Duodenal mucosa (tissue), 2 donors: ENCODE measurements around the gene TBC1D16.

Experiments used
- H3K27ac ChIP-seq: one replicate; pipeline ENCODE4 v1.7.0; 2013; ENCODE audit warnings: low read depth, low read length
- H3K27me3 ChIP-seq, 2 donors: one replicate each; pipeline ENCODE4 v1.7.0; 2013; ENCODE audit warnings: low read length in 2 of 2, control low read depth in 1 of 2; ENCODE audit not compliant: insufficient read depth in 2 of 2, control insufficient read depth in 1 of 2
- H3K36me3 ChIP-seq, 2 donors: one replicate each; pipeline ENCODE4 v1.7.0; 2013; ENCODE audit warnings: low read length in 2 of 2, control low read depth in 1 of 2; ENCODE audit not compliant: insufficient read depth in 2 of 2, control insufficient read depth in 1 of 2
- H3K4me1 ChIP-seq, 2 donors: one replicate each; pipeline ENCODE4 v1.7.0; 2013; ENCODE audit warnings: low read length in 2 of 2, control low read depth in 1 of 2; ENCODE audit not compliant: insufficient read depth in 2 of 2, control insufficient read depth in 1 of 2
- H3K4me3 ChIP-seq, 2 donors: one replicate each; pipeline ENCODE4 v1.7.0; 2013; ENCODE audit warnings: low read length in 2 of 2, low read depth in 1 of 2
- H3K9ac ChIP-seq, 2 donors: one replicate each; pipeline ENCODE4 v1.7.0; 2013; ENCODE audit warnings: low read length in 2 of 2, low read depth in 1 of 2
- H3K9me3 ChIP-seq, 2 donors: one replicate each; pipeline ENCODE4 v1.7.0; 2013; ENCODE audit warnings: low read length in 2 of 2, control low read depth in 1 of 2; ENCODE audit not compliant: control insufficient read depth in 1 of 2

TBC1D16 gene

GRCh38 chr17:80025796-80026195 is 9.9 kb downstream of the TBC1D16 start:
- no peak overlapping the region for H3K4me3 ChIP-seq
- no peak overlapping the region for H3K9ac ChIP-seq
- no peak overlapping the region for H3K27ac ChIP-seq
- no peaks in the 10 kb centered on the region for H3K27me3 ChIP-seq
- no peaks in the 10 kb centered on the region for H3K36me3 ChIP-seq
- H3K9me3 ChIP-seq, result no peaks in the 10 kb centered on the region
- H3K4me1 ChIP-seq, result peaks cover 32 to 50% of the 10 kb centered on the region in 2 donors

- no peaks in the 10 kb centered on the region for H3K36me3 ChIP-seq
- no peak overlapping the region for H3K27ac ChIP-seq
- no peak overlapping the region for H3K9ac ChIP-seq
- no peaks in the 10 kb centered on the region for H3K9me3 ChIP-seq
- H3K4me1 ChIP-seq, result peaks cover 26 to 43% of the 10 kb centered on the region in 2 donors
- H3K27me3 ChIP-seq, result no peaks in the 10 kb centered on the region
- no peak overlapping the region for H3K4me3 ChIP-seq
Measured at GRCh38 chr17:80025140-80025539, 10.5 kb downstream of the TBC1D16 start.

- Histone ChIP-seq H3K4me1 (peaks cover 19 to 36% of the 10 kb centered on the region in 2 donors), H3K4me3 (peak overlapping the region; percentile 47 to 54), H3K9ac (no peak overlapping the region), H3K9me3 (no peaks in the 10 kb centered on the region), H3K27ac (peak overlapping the region; percentile 25), H3K36me3 (no peaks in the 10 kb centered on the region), H3K27me3 (no peaks in the 10 kb centered on the region)
Measured at GRCh38 chr17:80024206-80024972, 11.3 kb downstream of the TBC1D16 start.

GRCh38 chr17:80023481-80024205 is 12.0 kb downstream of the TBC1D16 start:
- Histone ChIP-seq H3K36me3 (no peaks in the 10 kb centered on the region), H3K9me3 (no peaks in the 10 kb centered on the region), H3K9ac (peak overlapping the region in 1 of 2 donors; percentile 43), H3K4me1 (peaks cover 11 to 28% of the 10 kb centered on the region in 2 donors), H3K4me3 (peak overlapping the region; percentile 47 to 54), H3K27ac (peak overlapping the region; percentile 25), H3K27me3 (no peaks in the 10 kb centered on the region)

- Histone ChIP-seq H3K27ac (no peak overlapping the region), H3K4me1 (peaks cover 10 to 26% of the 10 kb centered on the region in 2 donors), H3K4me3 (no peak overlapping the region), H3K27me3 (no peaks in the 10 kb centered on the region), H3K9ac (no peak overlapping the region), H3K9me3 (no peaks in the 10 kb centered on the region), H3K36me3 (no peaks in the 10 kb centered on the region)
Measured at GRCh38 chr17:80021600-80021999, 14.1 kb downstream of the TBC1D16 start.

GRCh38 chr17:80018917-80019651 is 16.6 kb downstream of the TBC1D16 start:
- no peaks in the 10 kb centered on the region for H3K36me3 ChIP-seq
- H3K9ac ChIP-seq, result no peak overlapping the region
- H3K27ac ChIP-seq, result no peak overlapping the region
- no peaks in the 10 kb centered on the region for H3K27me3 ChIP-seq
- H3K4me3 ChIP-seq, result no peak overlapping the region
- H3K4me1 ChIP-seq, result peaks cover 6 to 11% of the 10 kb centered on the region in 2 donors
- no peaks in the 10 kb centered on the region for H3K9me3 ChIP-seq

GRCh38 chr17:80017226-80018010 is 18.3 kb downstream of the TBC1D16 start:
- peaks cover 0 to 10% of the 10 kb centered on the region in 2 donors for H3K36me3 ChIP-seq
- no peaks in the 10 kb centered on the region for H3K4me1 ChIP-seq
- H3K9me3 ChIP-seq, result no peaks in the 10 kb centered on the region
- no peak overlapping the region for H3K9ac ChIP-seq
- H3K27ac ChIP-seq, result no peak overlapping the region
- H3K4me3 ChIP-seq, result no peak overlapping the region
- no peaks in the 10 kb centered on the region for H3K27me3 ChIP-seq

GRCh38 chr17:80012765-80013741 is 22.6 kb downstream of the TBC1D16 start:
- Histone ChIP-seq H3K9me3 (no peaks in the 10 kb centered on the region), H3K4me1 (peaks cover 0 to 6% of the 10 kb centered on the region in 2 donors), H3K4me3 (no peak overlapping the region), H3K27ac (no peak overlapping the region), H3K27me3 (no peaks in the 10 kb centered on the region), H3K9ac (no peak overlapping the region), H3K36me3 (peaks cover 0 to 19% of the 10 kb centered on the region in 2 donors)
